ENCODE results near the gene GBP1.
"Not testable (repeated sequence)": the region's sequence is repeated elsewhere in the genome, so short reads cannot be mapped to it uniquely, and the experiment has no call there.

GBP1 gene

GRCh38 chr1:89065079-89065868 lies at the start of gene GBP1:
Gene GBP1, minus strand, starts transcription at chr1:89065208. Its CDS starts 1,974 bp downstream, at chr1:89063234.
- DNase-seq (ENCODE audit: low read depth), result no peak

- DNase-seq (ENCODE audit: low read depth), result no peak
These were observed 49.7 kb upstream of the GBP1 start for GRCh38 chr1:89114662-89115061.

- DNase-seq (ENCODE audit: low read depth), result no peak
These were observed 48.0 kb upstream of the GBP1 start for GRCh38 chr1:89112871-89113613.

- DNase-seq (ENCODE audit: low read depth), result no peak
These were observed 39.7 kb upstream of the GBP1 start for GRCh38 chr1:89104687-89105086.

- no peak for DNase-seq (ENCODE audit: low read depth)
These were observed 39.1 kb upstream of the GBP1 start for GRCh38 chr1:89104147-89104546.

- no peak for DNase-seq (ENCODE audit: low read depth)
These were observed 37.0 kb upstream of the GBP1 start for GRCh38 chr1:89102021-89102420.

- DNase-seq (ENCODE audit: low read depth), result no peak
These were observed 35.4 kb upstream of the GBP1 start for GRCh38 chr1:89100412-89100811.

- DNase-seq (ENCODE audit: low read depth), result no peak
These were observed 33.8 kb upstream of the GBP1 start for GRCh38 chr1:89098857-89099256.

GRCh38 chr1:89095737-89096136 lies 30.7 kb upstream of the GBP1 start:
- no peak for DNase-seq (ENCODE audit: low read depth)

GRCh38 chr1:89089962-89090361 lies 25.0 kb upstream of the GBP1 start:
- no peak for DNase-seq (ENCODE audit: low read depth)

GRCh38 chr1:89088572-89088971 lies 23.6 kb upstream of the GBP1 start:
- DNase-seq (ENCODE audit: low read depth), result no peak

GRCh38 chr1:89087241-89087640 lies 22.2 kb upstream of the GBP1 start:
- DNase-seq (ENCODE audit: low read depth), result no peak

- DNase-seq (ENCODE audit: low read depth), result no peak
These were observed 20.8 kb upstream of the GBP1 start for GRCh38 chr1:89085781-89086180.

- no peak for DNase-seq (ENCODE audit: low read depth)
These were observed 16.0 kb upstream of the GBP1 start for GRCh38 chr1:89081005-89081404.

GRCh38 chr1:89080068-89080467 lies 15.1 kb upstream of the GBP1 start:
- DNase-seq (ENCODE audit: low read depth), result not testable (repeated sequence)

GRCh38 chr1:89072466-89073065 lies 7.6 kb upstream of the GBP1 start:
- not testable (repeated sequence) for DNase-seq (ENCODE audit: low read depth)

GRCh38 chr1:89070509-89070908 lies 5.5 kb upstream of the GBP1 start:
- DNase-seq (ENCODE audit: low read depth), result no peak

GRCh38 chr1:89069951-89070350 lies 4.9 kb upstream of the GBP1 start:
- DNase-seq (ENCODE audit: low read depth), result no peak

- no peak for DNase-seq (ENCODE audit: low read depth)
These were observed 3.3 kb upstream of the GBP1 start for GRCh38 chr1:89068291-89068690.

- no peak for DNase-seq (ENCODE audit: low read depth)
These were observed 376 bp downstream of the GBP1 start for GRCh38 chr1:89064632-89065031.

- DNase-seq (ENCODE audit: low read depth), result no peak
These were observed 1.9 kb downstream of the GBP1 start for GRCh38 chr1:89063094-89063493.

GRCh38 chr1:89060091-89060490 lies 4.9 kb downstream of the GBP1 start:
- no peak for DNase-seq (ENCODE audit: low read depth)

GRCh38 chr1:89051955-89052312 lies 13.1 kb downstream of the GBP1 start:
- DNase-seq (ENCODE audit: low read depth), result no peak

Measured in activated T-cell treated with anti-CD3 and anti-CD28 coated beads for 24 hours (primary cell).